ENCODE data around the gene COL1A1.

- TF ChIP-seq EZH2 (IDR thresholded peaks at IDR 0.05) (no peak), POLR2AphosphoS5 (IDR thresholded peaks at IDR 0.05; ENCODE audit: borderline replicate concordance, low read depth, low read length) (no peak), FOXP2 (optimal IDR thresholded peaks at IDR 0.05; ENCODE audit: control extremely low read depth, extremely low read length, insufficient read depth) (no peak)
Observed at GRCh38 chr17:50205963-50206505, 4.6 kb upstream of the COL1A1 start.
